ENCODE measurements around the gene HMCN1. TPM values are rescaled to one million over a fixed set of nuclear protein-coding genes. Genes with fewer than 3 reads are reported as not detected.

The HMCN1 gene
- total RNA-seq, 2 experiments from 2014 or later: 0.07 to 0.21 TPM

- Mint-ChIP-seq H3K27ac (no peak overlapping the region), H3K36me3 (ENCODE audit: low read depth) (no peaks in the 10 kb centered on the region), H3K4me3 (no peak overlapping the region), H3K9me3 (no peaks in the 10 kb centered on the region), H3K27me3 (peaks cover 10% of the 10 kb centered on the region), H3K4me1 (no peaks in the 10 kb centered on the region)
- no peak for DNase-seq
- ChIA-PET CTCF (interaction anchor here (1.2 to 1.6 kb wide), 2 partner anchors 9 to 17 kb away, joined by 3 to 4 read pairs; no protein-coding TSS in a partner anchor), POLR2A (no interaction called here)
These were observed 486.7 kb downstream of the HMCN1 start for GRCh38 chr1:186220911-186221310.

GRCh38 chr1:186225096-186225495, 490.9 kb downstream of the HMCN1 start:
- Mint-ChIP-seq H3K36me3 (ENCODE audit: low read depth) (no peaks in the 10 kb centered on the region), H3K4me1 (no peaks in the 10 kb centered on the region), H3K27me3 (peaks cover 19% of the 10 kb centered on the region), H3K27ac (no peak overlapping the region), H3K9me3 (no peaks in the 10 kb centered on the region), H3K4me3 (no peak overlapping the region)
- DNase-seq: no peak
- ChIA-PET CTCF (interaction anchor here (0.6 kb wide), 1 partner anchor 65 kb away, joined by 3 read pairs; no protein-coding TSS in a partner anchor), POLR2A (no interaction called here)

- H3K27ac Mint-ChIP-seq: no peak overlapping the region
- DNase-seq: no peak
- H3K4me3 Mint-ChIP-seq: no peak overlapping the region
- ChIA-PET CTCF (interaction anchor here (1.3 kb wide), 1 partner anchor 71 kb away, joined by 3 read pairs; no protein-coding TSS in a partner anchor), POLR2A (interaction anchor here (0.6 kb wide), 1 partner anchor 45 kb away, joined by 8 read pairs; no protein-coding TSS in a partner anchor)
- no peaks in the 10 kb centered on the region for H3K9me3 Mint-ChIP-seq
- H3K4me1 Mint-ChIP-seq: no peaks in the 10 kb centered on the region
- H3K36me3 Mint-ChIP-seq (ENCODE audit: low read depth): no peaks in the 10 kb centered on the region
- peaks cover 21% of the 10 kb centered on the region for H3K27me3 Mint-ChIP-seq
These were observed 494.6 kb downstream of the HMCN1 start for GRCh38 chr1:186228749-186229148.

GRCh38 chr1:186231861-186232436, 497.8 kb downstream of the HMCN1 start:
- no peaks in the 10 kb centered on the region for H3K36me3 Mint-ChIP-seq (ENCODE audit: low read depth)
- DNase-seq: no peak
- H3K27ac Mint-ChIP-seq: no peak overlapping the region
- peaks cover 21% of the 10 kb centered on the region for H3K27me3 Mint-ChIP-seq
- H3K9me3 Mint-ChIP-seq: no peaks in the 10 kb centered on the region
- CTCF ChIA-PET: no interaction called here
- no peak overlapping the region for H3K4me3 Mint-ChIP-seq
- H3K4me1 Mint-ChIP-seq: no peaks in the 10 kb centered on the region
- POLR2A ChIA-PET: interaction anchor here (0.5 kb wide), 1 partner anchor 42 kb away, joined by 3 read pairs; no protein-coding TSS in a partner anchor

- no peak for DNase-seq
- peaks cover 5% of the 10 kb centered on the region for H3K27me3 Mint-ChIP-seq
- H3K4me3 Mint-ChIP-seq: no peak overlapping the region
- no peaks in the 10 kb centered on the region for H3K4me1 Mint-ChIP-seq
- POLR2A ChIA-PET: no interaction called here
- H3K9me3 Mint-ChIP-seq: no peaks in the 10 kb centered on the region
- CTCF ChIA-PET: no interaction called here
- H3K36me3 Mint-ChIP-seq (ENCODE audit: low read depth): no peaks in the 10 kb centered on the region
- H3K27ac Mint-ChIP-seq: no peak overlapping the region
These were observed 500.9 kb downstream of the HMCN1 start for GRCh38 chr1:186234976-186235686.

GRCh38 chr1:186235696-186236095, 501.5 kb downstream of the HMCN1 start:
- DNase-seq: no peak
- Mint-ChIP-seq H3K27me3 (peaks cover 2% of the 10 kb centered on the region), H3K27ac (no peak overlapping the region), H3K4me3 (no peak overlapping the region), H3K4me1 (no peaks in the 10 kb centered on the region), H3K9me3 (no peaks in the 10 kb centered on the region), H3K36me3 (ENCODE audit: low read depth) (no peaks in the 10 kb centered on the region)
- CTCF ChIA-PET: no interaction called here
- POLR2A ChIA-PET: no interaction called here

GRCh38 chr1:186236921-186237320, 502.7 kb downstream of the HMCN1 start:
- Mint-ChIP-seq H3K4me1 (no peaks in the 10 kb centered on the region), H3K27me3 (no peaks in the 10 kb centered on the region), H3K27ac (no peak overlapping the region), H3K9me3 (no peaks in the 10 kb centered on the region), H3K4me3 (no peak overlapping the region), H3K36me3 (ENCODE audit: low read depth) (no peaks in the 10 kb centered on the region)
- POLR2A ChIA-PET: no interaction called here
- CTCF ChIA-PET: no interaction called here
- no peak for DNase-seq

- H3K27ac Mint-ChIP-seq: no peak overlapping the region
- ChIA-PET CTCF (no interaction called here), POLR2A (no interaction called here)
- no peak for DNase-seq
- no peaks in the 10 kb centered on the region for H3K36me3 Mint-ChIP-seq (ENCODE audit: low read depth)
- no peaks in the 10 kb centered on the region for H3K4me1 Mint-ChIP-seq
- no peak overlapping the region for H3K4me3 Mint-ChIP-seq
- H3K9me3 Mint-ChIP-seq: no peaks in the 10 kb centered on the region
- no peaks in the 10 kb centered on the region for H3K27me3 Mint-ChIP-seq
These were observed 505.0 kb downstream of the HMCN1 start for GRCh38 chr1:186239171-186239570.

GRCh38 chr1:186240436-186240835, 506.2 kb downstream of the HMCN1 start:
- H3K27ac Mint-ChIP-seq: no peak overlapping the region
- no peaks in the 10 kb centered on the region for H3K4me1 Mint-ChIP-seq

More at GRCh38 chr1:186240436-186240835, 506.2 kb downstream of the HMCN1 start:
- no peak for DNase-seq
- ChIA-PET CTCF (no interaction called here), POLR2A (no interaction called here)
- no peaks in the 10 kb centered on the region for H3K9me3 Mint-ChIP-seq
- H3K4me3 Mint-ChIP-seq: no peak overlapping the region
- H3K27me3 Mint-ChIP-seq: no peaks in the 10 kb centered on the region
- H3K36me3 Mint-ChIP-seq (ENCODE audit: low read depth): no peaks in the 10 kb centered on the region

Measured in activated CD4-positive, alpha-beta T cell treated with anti-CD3 and anti-CD28 coated beads, Interleukin-2, amount 10 ng/mL, durations not matched to agents 7 days and 5 days (primary cell).